Thyroid gland (tissue), 4 donors: Measurements from ENCODE around the gene DOK7. TPM values are rescaled to one million over a fixed set of nuclear protein-coding genes. Genes with fewer than 3 reads are reported as not detected.

ENCODE experiments used
- DNase-seq, 2 donors: peaks; one replicate each; pipeline ENCODE4 v3.0.0-alpha.2; 2019
- H3K27ac ChIP-seq, 3 donors: fragments of 200-600 bp; sonication (generic); 1 replicate in 2 of 3; 2 replicates in 1 of 3; pipeline ENCODE4 v1.5.1; 2016 to 2019; ENCODE audit warnings: mild to moderate bottlenecking in 1 of 3, moderate library complexity in 1 of 3
- H3K27me3 ChIP-seq: fragments of 200-600 bp; sonication (generic); one replicate; pipeline ENCODE4 v1.5.1; 2019
- H3K36me3 ChIP-seq, 2 donors: fragments of 200-600 bp; sonication (generic); one replicate each; pipeline ENCODE4 v1.5.1; 2016 to 2019
- H3K4me1 ChIP-seq, 2 donors: fragments of 200-600 bp; sonication (generic); one replicate each; pipeline ENCODE4 v1.5.1; 2017 to 2019
- H3K4me3 ChIP-seq, 3 donors: fragments of 200-600 bp; sonication (generic); replicated peaks in 1 of 3; 1 replicate in 2 of 3; 2 replicates in 1 of 3; pipeline ENCODE4 v1.5.1; 2016; ENCODE audit warnings: mild to moderate bottlenecking in 1 of 3
- H3K9me3 ChIP-seq: fragments of 200-600 bp; sonication (generic); one replicate; pipeline ENCODE4 v1.5.1; 2017
- POLR2A ChIP-seq, 2 donors: fragments of 450-650 bp; IDR thresholded peaks; one replicate each; pipeline ENCODE4 v1.6.1; 2017; ENCODE audit warnings: antibody characterized with exemption in 2 of 2, mild to moderate bottlenecking in 2 of 2, moderate library complexity in 1 of 2
- WGBS, 2 donors: methylation state at CpG; one replicate each; pipeline ENCODE4 v1.1.5; 2017; 5-methylcytosine and 5-hydroxymethylcytosine counted together
- intact Hi-C: fragments of 100-400 bp; cut with DNase I; formaldehyde crosslinking; loops from one replicate; pipeline ENCODE4 v1.15.1; 2023
- total RNA-seq, 4 donors: library from RNA; depleted of rRNA; stranded (reverse); fragments of >200 nt; gene quantifications; one replicate each; pipeline ENCODE4 v1.2.3, GENCODE V29; 2016
- TF ChIP-seq, protein P1 (sequence below), 6 experiments: fragments of 200-600 bp in 3 of 6; fragments of 450-650 bp in 3 of 6; sonication (generic) in 3 of 6; IDR thresholded peaks; one replicate each; pipeline ENCODE4 v1.5.1; 2016 to 2019; ENCODE audit warnings: antibody characterized with exemption in 6 of 6, mild to moderate bottlenecking in 2 of 6, inconsistent platforms in 1 of 6, moderate library complexity in 1 of 6

DOK7 gene
- total RNA-seq, 4 donors from 2014 or later, result 0.25 to 2.7 (median 0.52) TPM

- H3K36me3 ChIP-seq, result no peaks in the 10 kb centered on the region
- 0 to 38% methylated on average over 6 to 13 of the region's 36 CpGs for WGBS, 2 donors
- intact Hi-C loops, result no loop called here
Observed at GRCh38 chr4:3485011-3485791, 22.1 kb downstream of the DOK7 start.

GRCh38 chr4:3485886-3486540, 22.9 kb downstream of the DOK7 start:
- 85 to 91% methylated on average over 8 to 12 of the region's 25 CpGs for WGBS, 2 donors
- H3K27ac ChIP-seq, result no peak overlapping the region
- TF ChIP-seq, protein P1, sequence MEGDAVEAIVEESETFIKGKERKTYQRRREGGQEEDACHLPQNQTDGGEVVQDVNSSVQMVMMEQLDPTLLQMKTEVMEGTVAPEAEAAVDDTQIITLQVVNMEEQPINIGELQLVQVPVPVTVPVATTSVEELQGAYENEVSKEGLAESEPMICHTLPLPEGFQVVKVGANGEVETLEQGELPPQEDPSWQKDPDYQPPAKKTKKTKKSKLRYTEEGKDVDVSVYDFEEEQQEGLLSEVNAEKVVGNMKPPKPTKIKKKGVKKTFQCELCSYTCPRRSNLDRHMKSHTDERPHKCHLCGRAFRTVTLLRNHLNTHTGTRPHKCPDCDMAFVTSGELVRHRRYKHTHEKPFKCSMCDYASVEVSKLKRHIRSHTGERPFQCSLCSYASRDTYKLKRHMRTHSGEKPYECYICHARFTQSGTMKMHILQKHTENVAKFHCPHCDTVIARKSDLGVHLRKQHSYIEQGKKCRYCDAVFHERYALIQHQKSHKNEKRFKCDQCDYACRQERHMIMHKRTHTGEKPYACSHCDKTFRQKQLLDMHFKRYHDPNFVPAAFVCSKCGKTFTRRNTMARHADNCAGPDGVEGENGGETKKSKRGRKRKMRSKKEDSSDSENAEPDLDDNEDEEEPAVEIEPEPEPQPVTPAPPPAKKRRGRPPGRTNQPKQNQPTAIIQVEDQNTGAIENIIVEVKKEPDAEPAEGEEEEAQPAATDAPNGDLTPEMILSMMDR (IDR thresholded peaks at IDR 0.05), result no peak
- no peak for TF ChIP-seq POLR2A (IDR thresholded peaks at IDR 0.05)
- DNase-seq, result no peak
- no peak overlapping the region for H3K4me3 ChIP-seq
- no peaks in the 10 kb centered on the region for H3K27me3 ChIP-seq
- intact Hi-C loops, result no loop called here
- H3K9me3 ChIP-seq, result no peaks in the 10 kb centered on the region
- H3K4me1 ChIP-seq, result peaks cover 7 to 16% of the 10 kb centered on the region in 2 donors
- no peaks in the 10 kb centered on the region for H3K36me3 ChIP-seq

More at GRCh38 chr4:3485011-3485791, 22.1 kb downstream of the DOK7 start:
- H3K27ac ChIP-seq, result no peak overlapping the region
- H3K4me3 ChIP-seq, result no peak overlapping the region
- DNase-seq, result no peak
- peaks cover 7 to 16% of the 10 kb centered on the region in 2 donors for H3K4me1 ChIP-seq
- no peaks in the 10 kb centered on the region for H3K27me3 ChIP-seq
- TF ChIP-seq, protein P1 (IDR thresholded peaks at IDR 0.05), result no peak
- no peak for TF ChIP-seq POLR2A (IDR thresholded peaks at IDR 0.05)
- H3K9me3 ChIP-seq, result no peaks in the 10 kb centered on the region

DNA sequence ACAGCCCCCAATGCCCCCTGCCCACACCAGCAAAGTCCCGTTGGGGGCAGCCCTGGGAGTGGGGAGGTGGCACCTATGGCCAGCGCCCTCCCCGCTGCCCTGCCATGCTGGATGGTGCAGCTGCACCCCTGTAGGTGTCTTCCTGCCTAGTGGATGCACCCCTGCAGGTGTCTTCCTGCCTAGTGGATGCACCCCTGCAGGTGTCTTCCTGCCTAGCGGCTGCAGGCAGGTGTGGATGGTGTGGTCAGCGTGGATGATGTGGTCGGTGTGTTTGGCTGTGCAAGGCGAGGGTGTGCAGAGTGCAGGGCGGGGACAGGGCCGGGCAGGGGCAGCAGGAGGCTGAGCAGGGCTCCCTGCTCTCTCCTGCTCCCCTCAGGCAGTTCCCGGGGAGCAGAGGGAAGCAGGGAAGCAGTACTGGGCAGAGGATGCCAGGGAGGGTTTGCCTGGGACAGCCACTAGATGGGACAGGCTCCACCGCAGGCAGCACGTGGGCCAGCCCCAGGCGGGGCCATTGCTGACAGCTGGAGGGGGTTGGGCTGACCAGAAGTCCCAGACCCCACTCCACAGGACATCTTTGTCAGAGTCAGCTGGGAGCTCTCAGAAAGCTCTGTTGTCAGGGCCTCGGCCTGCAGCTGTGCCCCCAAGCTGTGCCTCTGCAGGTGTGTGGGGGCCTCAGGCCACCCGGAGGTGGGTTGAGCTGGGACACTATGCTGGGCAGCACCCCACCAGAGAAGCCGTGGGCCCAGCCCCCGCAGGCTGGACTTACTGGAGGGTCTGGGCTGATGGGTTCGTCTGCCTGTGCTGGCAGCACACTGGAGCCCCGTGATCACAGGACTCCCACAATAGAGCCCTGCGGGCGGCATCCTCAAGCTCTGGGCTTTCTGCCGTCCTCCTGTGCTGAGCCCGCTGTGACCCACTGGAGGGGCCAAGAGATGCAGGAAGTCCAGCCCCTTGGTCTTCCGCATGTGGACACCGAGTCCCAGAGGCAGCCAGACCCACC, 23.7 kb downstream of the DOK7 start:
- DNase-seq, result no peak
- Histone ChIP-seq H3K4me1 (peaks cover 7 to 16% of the 10 kb centered on the region in 2 donors), H3K4me3 (no peak overlapping the region), H3K27ac (no peak overlapping the region), H3K36me3 (no peaks in the 10 kb centered on the region), H3K9me3 (no peaks in the 10 kb centered on the region), H3K27me3 (no peaks in the 10 kb centered on the region)
- 69 to 75% methylated on average over 9 to 10 of the region's 25 CpGs for WGBS, 2 donors
- no peak for TF ChIP-seq POLR2A (IDR thresholded peaks at IDR 0.05)
- TF ChIP-seq, protein P1 (IDR thresholded peaks at IDR 0.05), result no peak
- intact Hi-C loops, result no loop called here

DNA sequence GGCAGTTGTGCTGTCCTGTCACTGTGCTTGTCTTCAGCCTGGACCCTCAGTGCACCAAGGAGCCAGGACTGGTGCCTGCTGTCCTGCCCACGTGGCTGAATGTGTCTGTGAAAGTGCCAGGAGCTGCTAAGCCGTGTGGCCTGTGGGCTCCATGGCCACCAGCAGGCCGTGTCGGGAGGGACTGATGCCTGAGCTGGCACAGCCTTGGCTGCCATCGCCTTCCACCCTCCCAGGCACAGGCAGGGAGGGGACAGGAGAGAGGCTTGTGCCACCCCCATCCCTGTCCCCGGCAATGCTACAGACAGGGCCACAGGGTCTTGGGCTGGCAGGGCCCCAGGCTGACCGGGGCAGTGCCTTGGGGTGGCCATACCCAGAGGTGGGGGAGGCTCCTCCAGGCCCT, 24.8 kb downstream of the DOK7 start:
- Histone ChIP-seq H3K4me1 (peaks cover 7 to 16% of the 10 kb centered on the region in 2 donors), H3K27ac (no peak overlapping the region), H3K4me3 (no peak overlapping the region), H3K27me3 (no peaks in the 10 kb centered on the region), H3K9me3 (no peaks in the 10 kb centered on the region), H3K36me3 (no peaks in the 10 kb centered on the region)
- DNase-seq, result no peak
- intact Hi-C loops, result no loop called here
- TF ChIP-seq, protein P1 (IDR thresholded peaks at IDR 0.05), result no peak
- TF ChIP-seq POLR2A (IDR thresholded peaks at IDR 0.05), result no peak
- 72% methylated on average over 4 of the region's 7 CpGs; no CpG with 5 or more reads in 1 of the 2 donors for WGBS, 2 donors
